Hematopoietic multipotent progenitor cell treated with erythropoietin and hydrocortisone succinate and interleukin-3 and kit ligand, for 6 days (in vitro differentiated cells): ENCODE data around the gene CASTOR1.
A peak's percentile ranks its signal among the peaks of the same experiment; 100 is the strongest.

Experiments
- DNase-seq: peaks from one replicate; pipeline ENCODE4 v3.0.0-alpha.2; 2015

The CASTOR1 gene

GRCh38 chr22:30297991-30298701, 8.8 kb upstream of the CASTOR1 start:
- DNase-seq = no peak

- no peak for DNase-seq
These were observed 8.1 kb upstream of the CASTOR1 start for GRCh38 chr22:30297276-30297990.

- no peak for DNase-seq
These were observed 7.5 kb upstream of the CASTOR1 start for GRCh38 chr22:30296833-30297232.

GRCh38 chr22:30296324-30296723, 7.0 kb upstream of the CASTOR1 start:
- no peak for DNase-seq

GRCh38 chr22:30295576-30295975, 6.3 kb upstream of the CASTOR1 start:
- DNase-seq = no peak

GRCh38 chr22:30294830-30295229, 5.5 kb upstream of the CASTOR1 start:
- DNase-seq = no peak

GRCh38 chr22:30294066-30294465, 4.8 kb upstream of the CASTOR1 start:
- no peak for DNase-seq

- no peak for DNase-seq
These were observed 3.7 kb upstream of the CASTOR1 start for GRCh38 chr22:30293026-30293425.

GRCh38 chr22:30292069-30292970, 3.0 kb upstream of the CASTOR1 start:
- DNase-seq = no peak

GRCh38 chr22:30291058-30291892, 2.0 kb upstream of the CASTOR1 start:
- peak; percentile 26 for DNase-seq

GRCh38 chr22:30290342-30291057, 1.2 kb upstream of the CASTOR1 start:
- peak; percentile 33 for DNase-seq

- DNase-seq = no peak
These were observed 642 bp upstream of the CASTOR1 start for GRCh38 chr22:30289980-30290313.

- DNase-seq = no peak
These were observed 725 bp downstream of the CASTOR1 start for GRCh38 chr22:30288419-30289140.

GRCh38 chr22:30287648-30288418, 1.5 kb downstream of the CASTOR1 start:
- peak; percentile 93 for DNase-seq

GRCh38 chr22:30286813-30287647, 2.3 kb downstream of the CASTOR1 start:
- peak; percentile 81 for DNase-seq

- no peak for DNase-seq
These were observed 3.0 kb downstream of the CASTOR1 start for GRCh38 chr22:30286331-30286730.

GRCh38 chr22:30285846-30286200, 3.5 kb downstream of the CASTOR1 start:
- no peak for DNase-seq

GRCh38 chr22:30285176-30285845, 4.0 kb downstream of the CASTOR1 start:
- DNase-seq = no peak

- no peak for DNase-seq
These were observed 4.6 kb downstream of the CASTOR1 start for GRCh38 chr22:30284666-30285065.
